DMS53 treated with DMSO at 0.1 percent for 48 hours (cell line): Measurements from ENCODE around the gene SC5D.

Experiments
- DNase-seq: peaks from one replicate; lab custom pipeline; 2025; ENCODE audit not compliant: unreplicated experiment; lab: John Stamatoyannopoulos, UW

Gene SC5D, protein sequence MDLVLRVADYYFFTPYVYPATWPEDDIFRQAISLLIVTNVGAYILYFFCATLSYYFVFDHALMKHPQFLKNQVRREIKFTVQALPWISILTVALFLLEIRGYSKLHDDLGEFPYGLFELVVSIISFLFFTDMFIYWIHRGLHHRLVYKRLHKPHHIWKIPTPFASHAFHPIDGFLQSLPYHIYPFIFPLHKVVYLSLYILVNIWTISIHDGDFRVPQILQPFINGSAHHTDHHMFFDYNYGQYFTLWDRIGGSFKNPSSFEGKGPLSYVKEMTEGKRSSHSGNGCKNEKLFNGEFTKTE

DNA sequence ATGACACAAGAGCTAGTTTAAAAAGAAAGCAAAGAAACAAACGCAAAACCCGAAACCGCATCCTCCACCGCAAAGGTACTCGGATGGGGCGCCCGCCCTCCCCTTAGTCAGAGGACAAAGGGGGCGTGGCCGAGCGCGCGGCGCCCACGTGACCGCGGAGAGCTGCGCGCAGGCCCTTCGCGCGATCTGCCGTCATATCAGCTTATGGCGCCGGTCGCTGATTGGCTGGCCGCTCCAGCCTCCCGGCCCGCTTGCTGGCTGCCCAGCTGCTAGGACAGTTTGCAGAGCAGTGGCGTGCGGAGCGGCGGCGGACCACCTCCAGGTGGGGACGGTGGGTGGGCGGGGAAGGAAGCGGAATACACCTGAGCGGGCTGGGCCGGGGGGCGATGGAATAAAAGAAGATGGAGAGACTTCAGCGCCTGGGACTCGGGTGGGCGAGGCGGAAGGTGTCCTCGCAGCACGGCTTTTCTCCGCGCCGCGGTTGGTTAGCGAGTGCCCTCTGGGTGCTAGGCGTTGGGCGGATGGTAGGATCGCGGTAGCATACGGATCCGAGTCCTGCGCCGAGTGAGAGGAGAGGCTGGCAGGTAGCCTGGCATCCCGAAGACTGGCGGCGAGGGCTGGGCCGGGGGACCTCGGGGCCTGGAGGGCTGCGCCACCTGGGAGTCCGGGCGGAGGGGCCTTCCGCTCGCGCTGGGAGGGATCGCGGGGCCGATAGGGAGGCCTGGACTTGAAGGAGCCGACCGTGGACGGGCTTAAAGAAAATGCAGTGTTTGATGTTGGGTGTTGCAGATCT, at the start of gene SC5D:
TSS of gene SC5D (plus strand) at position 277 of the 793 bp plus-strand sequence. CDS start 10,605 bp downstream, outside the sequence.
- DNase-seq = peak; percentile 94

DNA sequence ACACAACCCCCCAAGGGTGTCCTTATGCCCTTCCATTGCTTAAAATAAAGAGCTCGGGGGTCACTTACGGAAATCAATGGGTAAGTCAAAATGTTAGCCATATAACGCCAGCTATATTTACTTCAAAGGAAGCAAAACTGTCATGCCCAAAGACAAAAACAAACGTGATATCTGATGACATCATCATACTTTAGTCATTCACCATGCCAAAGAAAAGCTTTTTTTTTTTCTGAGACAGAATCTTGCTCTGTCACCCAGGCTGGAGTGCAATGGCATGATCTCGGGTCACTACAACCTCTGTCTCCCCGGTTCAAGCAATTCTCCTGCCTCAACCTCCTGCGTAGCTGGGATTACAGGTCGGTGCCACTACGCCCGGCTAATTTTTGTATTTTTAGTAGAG, 47.7 kb upstream of the SC5D start:
- no peak for DNase-seq

DNA sequence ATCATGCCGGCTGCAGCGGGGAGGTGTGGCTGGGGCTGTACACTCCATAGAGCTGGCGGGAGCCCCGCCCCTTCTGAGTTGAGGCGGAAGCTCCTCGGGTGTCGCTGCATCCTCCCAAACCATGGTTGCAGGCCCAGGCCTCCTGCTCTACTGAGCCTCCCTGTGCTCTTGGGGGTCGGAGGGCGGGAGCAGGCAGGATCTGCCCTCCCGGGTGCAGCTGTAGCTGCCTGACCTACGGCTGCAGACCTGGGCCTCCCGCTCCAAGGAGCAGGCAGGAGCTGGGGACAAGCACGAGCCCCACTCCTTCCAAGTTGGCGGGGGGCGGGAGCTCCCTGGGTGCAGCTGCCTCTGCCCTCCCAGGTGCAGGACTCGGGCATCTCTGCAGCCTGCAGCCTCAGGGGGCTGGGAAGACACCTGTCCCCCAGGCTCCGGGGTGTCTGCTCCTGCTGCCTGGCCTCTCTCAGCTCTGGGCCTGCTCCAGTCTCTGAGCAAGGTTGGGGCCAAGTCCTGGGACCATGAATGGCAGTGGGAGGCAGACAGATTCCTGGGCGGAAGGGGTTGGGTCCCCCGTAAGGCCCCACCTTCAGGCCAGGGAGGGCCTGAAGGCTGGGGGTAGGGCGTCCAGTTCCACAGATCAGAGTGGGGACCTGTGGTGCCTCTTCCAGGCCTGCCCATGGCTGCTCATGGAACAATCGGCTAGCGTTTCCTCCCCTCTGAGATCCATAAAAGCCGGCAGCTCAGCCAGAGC, 46.4 kb upstream of the SC5D start:
- DNase-seq = no peak

DNA sequence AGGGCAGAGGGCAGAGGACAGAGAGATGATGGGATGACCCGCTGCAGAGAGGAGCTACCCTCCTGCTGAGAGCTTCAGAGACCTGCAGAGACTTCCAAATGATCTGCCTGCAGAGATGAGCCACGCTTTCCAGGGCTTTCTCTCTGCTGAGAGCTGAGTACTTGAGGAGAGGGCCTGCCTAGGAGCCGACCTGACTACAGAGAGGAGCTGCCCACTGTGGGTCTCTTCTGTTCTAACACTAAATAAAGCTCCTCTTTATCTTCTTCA, 45.9 kb upstream of the SC5D start:
- no peak for DNase-seq

DNA sequence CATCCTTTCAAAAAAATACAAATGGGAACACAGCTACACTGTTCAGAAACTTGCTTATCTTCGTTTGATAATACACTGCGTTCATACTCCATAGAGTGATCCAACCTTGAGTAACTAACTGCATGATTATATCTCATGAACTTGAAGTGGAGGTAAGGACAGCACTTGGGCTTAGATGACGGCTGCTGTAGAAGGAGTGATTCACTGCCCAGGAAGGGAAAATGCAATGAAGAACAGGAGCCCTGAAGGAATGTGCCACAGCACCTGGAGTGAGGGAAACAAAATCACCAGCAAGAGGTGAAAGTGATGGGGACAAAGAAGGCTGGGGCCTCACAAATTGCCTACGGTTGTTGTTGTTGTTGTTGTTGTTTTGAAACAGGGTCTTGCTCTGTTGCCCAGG, 44.1 kb upstream of the SC5D start:
- DNase-seq = no peak

DNA sequence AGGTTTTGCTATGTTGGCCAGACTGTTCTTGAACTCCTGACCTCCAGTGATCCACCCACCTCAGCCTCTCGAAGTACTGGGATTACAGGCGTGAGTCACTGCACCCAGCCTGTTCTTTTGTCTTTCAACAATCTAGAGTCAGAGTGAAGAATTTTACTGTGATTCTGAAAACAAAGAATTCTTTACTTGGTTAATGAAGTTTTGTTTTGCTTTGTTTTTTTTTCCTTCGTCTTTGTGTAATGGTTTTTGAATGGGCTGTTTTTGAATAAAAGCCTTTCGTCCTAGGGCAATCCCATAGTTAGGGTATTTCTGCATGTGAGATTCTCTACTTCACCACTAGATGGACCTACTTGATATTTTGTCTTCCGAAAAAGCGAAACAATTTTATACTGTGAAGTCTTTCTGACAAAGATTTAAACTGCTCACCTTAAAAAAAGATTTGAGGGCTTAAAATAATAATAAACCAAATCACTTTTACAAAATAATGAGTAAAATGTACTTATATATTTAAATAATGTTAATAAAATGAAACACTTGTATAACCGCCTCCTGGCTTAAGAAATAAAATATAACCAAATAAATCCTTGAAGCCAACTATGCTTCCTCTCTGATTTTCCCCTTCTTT, 43.4 kb upstream of the SC5D start:
- peak; percentile 67 for DNase-seq

DNA sequence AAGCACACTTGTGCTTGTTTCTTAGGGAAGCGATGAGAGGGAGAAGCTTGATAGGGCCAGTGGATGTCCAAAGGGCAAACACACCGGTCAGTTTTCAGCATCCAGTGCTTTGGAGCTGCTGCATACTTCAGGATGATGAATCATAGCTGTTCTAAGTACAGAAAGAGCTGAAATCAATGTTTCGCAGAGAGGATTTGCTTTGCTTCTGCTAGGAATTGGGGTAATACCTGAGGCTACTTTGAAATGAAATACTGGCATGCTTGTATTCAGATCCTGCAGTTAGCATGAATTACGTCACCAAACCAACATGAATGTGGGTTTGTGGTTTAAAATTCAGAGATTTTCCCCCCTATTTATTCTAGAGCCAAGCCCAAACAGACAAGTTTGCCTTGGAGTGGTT, 41.7 kb upstream of the SC5D start:
- DNase-seq = peak; percentile 7

DNA sequence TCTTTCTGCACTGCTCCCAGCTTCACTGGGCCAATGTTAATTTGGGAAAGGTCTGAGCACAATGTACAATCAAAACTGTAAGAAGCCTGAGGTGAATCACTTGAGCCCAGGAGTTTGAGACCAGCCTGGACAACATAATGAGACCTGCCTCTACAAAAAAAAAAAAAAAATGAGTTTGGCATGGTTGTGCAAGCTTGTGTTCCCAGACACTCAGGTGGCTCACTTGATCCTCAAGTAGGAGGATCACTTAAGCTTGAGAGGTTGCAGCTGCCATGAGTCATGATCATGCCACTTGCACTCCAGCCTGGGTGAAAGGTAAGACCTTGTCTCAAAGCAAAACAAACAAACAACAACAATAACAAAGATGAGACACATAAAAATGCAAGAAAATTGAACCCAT, 38.6 kb upstream of the SC5D start:
- peak; percentile 86 for DNase-seq

DNA sequence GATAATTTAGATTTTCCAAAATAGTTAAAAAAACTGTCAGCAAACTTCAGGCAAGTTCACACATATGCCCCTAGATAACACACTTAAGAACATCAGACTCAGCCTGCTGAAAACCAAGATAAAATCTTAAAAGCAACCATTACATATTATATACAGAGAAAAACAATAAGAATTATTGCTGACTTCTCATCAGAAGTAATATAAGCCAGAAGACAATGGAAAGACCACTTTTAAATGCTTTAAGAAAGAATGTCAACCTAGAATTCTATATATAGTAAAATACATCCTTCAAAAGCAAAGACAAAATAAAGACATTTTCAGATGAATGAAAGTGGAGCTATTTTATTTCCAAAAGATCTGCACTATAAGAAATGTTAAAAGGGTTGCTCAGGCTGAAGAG, 37.8 kb upstream of the SC5D start:
- no peak for DNase-seq

DNA sequence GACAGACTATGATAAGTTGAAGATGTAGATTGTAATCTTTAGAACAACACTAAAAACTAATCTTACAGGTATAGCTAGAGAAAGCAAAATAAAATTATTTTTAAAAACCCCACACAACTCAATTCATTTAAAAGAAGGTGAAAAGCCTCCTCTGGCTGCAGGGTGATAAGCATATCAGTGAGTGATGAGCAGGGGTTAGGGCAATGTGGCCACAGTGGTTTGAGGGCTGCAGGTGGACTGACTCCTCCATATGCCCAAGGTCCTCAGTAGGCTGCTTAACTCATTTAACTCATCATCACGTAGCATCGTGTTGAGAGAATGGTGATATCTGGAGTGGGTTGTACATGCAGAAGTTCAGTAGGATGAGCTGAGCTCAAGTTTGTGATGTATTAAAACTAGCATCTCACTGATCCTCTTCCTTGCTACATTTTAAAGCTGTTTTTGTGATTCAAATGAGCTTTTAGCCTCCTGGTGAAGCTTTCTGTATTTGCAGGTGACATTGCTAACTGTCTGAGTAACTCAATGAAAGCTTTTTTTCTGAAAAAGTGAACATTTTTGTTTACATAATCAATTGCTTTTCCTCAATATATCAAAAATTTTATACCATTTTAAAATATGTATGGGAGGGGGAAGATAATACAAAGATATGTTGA, 37.0 kb upstream of the SC5D start:
- no peak for DNase-seq

DNA sequence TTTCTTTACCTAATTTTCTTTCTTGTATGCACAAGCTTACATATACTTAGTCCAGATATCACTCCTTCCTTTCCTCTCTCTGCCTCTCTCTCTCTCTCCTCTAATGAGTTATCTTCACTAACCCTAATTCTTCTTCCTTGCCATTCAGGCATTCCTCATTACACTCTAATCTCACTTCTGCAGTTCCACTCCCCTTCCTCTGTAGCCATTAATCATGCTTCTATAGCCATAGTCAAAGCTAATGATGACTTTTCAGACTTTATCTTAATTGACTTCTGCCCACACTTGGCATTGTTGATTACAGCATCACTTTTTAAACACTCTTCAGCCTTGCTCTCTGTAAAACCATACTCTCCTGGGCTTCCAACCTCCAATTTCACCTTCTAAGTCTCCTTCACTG, 35.3 kb upstream of the SC5D start:
- DNase-seq = no peak

DNA sequence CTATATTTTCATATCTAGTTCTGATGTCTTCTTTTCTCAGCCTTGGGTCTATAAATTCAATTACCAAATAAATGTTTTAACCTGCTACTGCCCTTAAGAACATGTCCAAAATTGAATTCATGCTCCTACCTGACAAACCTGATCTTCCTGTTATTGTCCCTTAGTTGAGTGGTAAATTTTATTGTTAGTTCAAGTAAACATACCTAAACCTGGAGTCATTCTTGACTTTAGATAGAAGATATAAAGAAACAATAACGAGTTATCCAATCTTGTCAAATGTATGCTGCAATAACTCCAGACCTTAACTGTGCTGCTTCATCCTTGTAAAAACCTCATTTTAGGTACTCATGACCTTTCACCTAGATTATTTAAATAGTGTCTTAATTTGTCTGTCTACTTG, 34.6 kb upstream of the SC5D start:
- peak; percentile 48 for DNase-seq

DNA sequence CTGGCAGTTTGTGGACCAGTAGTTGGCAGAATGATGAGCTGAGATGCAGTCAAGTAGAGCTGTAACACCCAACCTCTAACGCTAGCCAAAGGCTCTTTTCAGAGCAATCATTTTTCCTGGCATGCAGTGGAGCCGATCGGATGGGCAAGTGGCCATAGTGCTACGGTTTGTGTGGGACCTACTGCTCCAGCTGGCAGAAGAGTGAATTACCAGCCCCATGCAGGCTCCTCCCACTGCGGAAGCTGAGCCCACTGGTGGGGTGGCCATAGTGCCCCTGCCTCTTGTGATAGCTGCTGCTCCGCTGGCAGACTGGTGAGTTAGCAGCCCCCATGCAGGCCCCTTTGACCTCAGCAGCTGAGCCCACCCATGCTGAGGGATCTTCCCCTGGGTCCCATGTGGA, 27.0 kb upstream of the SC5D start:
- DNase-seq = no peak

DNA sequence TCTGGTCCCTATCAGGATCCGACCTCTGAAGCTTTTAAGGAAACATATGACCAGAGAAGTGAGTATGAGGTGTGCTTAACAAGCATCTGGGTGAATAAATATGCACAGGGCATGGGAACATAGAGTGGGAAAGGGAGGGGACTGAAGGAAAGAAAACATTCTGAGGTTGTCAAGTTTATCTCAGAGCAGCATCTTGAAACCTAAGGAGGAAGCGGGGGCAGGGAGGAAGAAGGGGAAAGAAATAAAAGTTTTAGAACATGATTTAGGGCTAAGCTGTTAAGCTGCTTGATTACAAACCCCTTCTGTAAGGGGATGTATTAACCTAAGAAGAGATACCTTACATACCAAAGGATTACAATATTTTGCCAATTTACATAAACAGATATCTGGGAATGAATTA, 24.0 kb upstream of the SC5D start:
- DNase-seq = no peak

DNA sequence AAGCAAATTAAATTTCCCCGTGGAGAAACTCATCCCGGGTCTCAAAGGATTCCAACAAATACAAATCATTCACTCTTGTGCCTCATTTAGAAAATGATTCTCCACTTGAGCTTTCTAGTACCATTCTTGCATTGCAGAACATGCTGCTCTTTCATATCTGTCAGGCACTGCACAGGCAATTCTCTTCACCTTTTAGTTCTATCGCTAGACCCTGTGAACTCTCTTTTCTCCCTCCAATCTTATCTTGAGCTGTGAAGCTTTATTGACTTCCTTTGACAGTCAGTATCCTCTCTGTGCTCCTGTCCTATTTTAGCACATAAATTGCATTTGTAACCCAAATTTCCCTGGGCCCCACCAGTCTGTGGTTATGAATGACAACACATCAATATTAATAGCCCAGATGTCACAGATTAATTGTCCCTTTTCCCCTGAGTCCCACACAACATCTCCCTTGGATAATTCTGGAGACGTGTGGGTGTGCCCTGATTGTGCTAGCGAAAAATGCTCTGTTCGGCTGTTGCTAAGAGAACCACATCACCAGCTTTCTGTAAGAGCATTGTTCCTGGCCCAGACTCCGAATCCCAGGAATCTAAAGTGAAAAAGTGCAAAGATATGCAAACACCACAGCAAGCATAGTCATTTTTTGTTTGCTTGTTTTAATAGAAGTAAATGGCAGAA, 22.4 kb upstream of the SC5D start:
- no peak for DNase-seq

DNA sequence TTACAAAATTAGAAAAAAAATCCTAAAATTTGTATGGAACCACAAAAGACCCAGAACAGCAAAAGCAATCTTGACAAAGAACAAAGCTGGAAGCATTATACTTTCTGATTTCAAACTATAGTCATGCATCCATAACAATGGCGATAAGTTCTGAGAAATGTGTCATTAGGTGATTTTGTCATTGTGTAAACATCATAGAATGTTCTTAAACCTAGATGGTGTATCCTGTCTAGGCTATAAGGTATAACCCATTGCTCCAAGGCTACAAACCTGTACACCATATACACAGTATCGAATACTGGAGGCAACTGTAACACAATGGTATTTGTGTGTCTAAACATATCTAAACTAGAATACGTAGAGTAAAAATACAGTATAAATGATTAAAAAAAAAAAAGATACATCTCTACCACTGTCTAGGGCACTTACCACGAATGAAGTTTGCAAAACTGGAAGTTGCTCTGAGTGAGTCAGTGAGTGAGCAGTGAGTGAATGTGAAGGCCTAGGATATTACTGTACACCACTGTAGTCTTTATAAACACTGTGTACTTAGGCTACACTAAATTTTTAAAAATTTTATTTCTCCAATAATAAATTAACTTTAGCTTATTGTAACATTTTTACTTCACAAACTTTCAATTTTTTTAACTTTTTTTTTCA, 18.1 kb upstream of the SC5D start:
- DNase-seq = peak; percentile 32

DNA sequence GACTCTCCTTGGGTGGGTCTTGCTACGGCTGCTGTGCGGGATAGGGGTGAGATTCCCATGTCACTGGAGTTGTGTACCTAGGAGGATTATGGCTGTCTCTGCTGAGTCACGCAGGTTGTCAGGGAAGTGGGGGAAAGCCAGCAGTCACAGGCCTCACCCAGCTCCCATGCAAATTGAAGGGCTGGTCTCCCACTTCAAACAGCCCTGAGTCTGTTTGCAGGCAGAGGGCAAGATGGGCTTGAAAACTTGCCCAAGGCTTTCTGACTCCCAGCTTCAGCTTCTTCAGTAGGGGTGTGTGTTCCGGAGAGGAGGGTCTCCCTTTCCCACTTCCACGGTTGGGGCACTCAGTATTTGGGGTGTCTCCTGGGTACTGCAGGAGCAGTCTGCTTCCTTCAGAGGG, 10.9 kb upstream of the SC5D start:
- DNase-seq = peak; percentile 4

DNA sequence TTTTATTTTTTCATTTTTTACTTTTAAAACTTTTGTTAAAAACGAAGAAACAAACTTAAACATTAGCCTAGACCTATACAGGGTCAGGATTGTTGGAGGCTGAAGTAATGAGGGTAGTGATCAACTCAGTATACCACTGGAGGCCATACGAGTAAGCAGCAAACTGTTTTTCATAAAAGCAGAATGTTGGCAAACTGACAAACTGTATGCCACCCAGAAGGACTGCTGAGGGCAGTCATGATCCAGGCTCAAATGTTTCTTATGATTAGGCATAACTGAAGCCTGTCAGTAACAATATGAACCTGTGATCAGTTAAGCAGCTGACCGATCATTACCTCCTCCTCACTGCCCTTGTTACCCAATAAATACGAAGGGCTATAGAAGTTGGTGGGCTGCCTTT, 10.2 kb upstream of the SC5D start:
- no peak for DNase-seq

DNA sequence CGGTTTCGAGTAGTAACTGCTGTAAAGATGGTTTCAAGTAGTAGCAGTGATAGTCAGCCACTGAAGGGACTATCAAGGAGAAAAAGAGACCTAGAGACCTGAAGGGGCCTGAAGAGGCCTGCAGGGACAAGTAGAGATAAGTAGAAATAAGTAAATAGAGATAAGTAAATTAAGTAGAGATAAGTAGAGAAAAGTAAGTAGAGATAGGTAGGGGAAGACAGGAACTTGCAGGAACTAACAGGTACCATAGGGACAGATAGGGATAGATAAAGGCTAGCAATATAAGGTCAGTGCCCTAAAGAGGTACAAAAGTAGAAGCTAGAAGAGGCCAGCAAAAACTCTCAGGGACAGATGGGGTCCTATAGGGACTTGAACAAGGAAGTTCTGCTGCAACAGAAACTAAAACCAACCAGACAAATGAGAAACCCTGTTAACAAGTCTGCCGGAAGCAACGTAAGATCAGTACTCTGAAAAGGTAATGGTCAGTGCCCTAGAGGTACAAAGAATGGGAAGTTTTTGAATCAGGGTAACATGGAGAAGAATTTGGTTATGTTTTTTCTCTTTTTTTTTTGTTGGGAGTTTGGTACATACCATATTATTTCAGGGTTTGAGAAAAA, 9.6 kb upstream of the SC5D start:
- DNase-seq = no peak

DNA sequence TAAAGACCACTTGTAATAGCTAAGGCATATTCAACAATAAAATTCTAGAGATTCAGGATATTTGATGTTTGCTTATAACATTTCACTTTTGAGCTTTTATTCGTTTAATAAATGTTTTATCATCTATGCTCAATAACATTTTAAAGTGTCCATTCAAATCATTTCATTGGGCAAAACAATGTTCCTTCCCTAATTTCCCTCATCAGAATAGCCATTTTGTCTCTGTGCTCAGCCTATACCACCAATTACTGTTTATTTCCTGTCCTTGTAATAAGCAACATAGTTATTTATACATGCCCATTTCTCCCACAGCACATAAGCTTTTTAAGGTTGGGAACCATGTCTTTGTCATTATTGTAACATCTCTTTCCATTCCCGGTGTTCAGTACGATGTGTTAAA, 1.3 kb upstream of the SC5D start:
- DNase-seq = no peak
